ENCODE measurements around the gene OBSCN.

Gene OBSCN

DNA sequence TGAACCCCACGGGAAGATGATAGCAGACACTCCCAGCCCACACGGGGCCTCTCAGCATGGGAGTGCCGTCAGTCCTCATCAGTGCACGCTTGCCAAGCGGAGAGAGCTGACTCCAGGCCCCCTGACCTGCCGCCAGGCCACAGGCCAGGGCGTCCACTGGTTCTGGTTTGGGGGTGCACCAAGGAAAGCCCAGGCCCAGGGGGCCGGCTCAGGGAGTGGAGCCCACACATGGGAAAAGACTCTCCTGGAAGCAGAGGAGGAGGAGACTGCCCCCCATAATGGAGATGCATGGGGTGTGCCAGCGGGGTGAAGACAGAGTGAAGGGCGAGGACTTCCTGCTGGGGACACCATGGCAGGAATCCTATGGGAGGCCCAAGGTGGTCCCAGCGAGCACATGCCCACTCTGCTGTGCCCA is 192.4 kb downstream of the OBSCN start:
- DNase-seq (ENCODE audit: low spot score), result no peak

DNA sequence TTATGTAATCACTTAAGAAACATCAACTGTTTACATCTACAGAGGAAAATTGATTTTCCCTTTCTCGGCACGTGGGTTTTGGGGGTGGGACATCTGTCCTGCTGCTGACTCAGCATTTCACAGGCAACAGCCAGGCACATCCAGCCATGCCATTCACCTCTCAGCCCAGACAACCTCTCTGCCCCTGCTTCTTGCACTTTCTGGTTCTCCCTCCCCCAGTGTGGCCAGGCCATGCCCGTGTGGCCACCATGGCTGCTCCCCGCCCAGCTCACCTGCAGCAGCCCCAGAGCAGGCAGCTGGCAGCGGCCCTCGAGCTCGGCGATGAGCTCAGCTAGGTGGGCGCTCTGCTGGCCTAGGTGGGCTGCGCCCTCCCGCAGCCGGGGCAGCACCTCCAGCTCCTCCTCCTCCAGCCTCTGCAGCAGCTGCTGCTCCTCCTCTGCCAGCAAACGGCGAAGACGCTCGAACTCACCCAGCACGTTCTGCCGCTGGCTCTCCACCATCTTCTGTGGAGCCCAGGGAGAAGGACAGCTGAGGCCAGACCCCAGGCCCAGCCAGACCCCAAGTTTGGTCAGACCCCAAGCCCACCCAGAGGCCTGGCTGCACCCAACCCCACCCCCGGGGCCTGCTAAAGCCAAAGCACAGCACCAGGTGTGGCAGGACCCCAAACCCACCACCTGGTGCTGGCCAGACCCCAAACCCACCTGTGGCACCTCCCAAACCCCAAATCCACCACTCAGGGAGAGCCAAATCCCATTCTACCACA is 193.0 kb downstream of the OBSCN start:
- no peak for DNase-seq (ENCODE audit: low spot score)

DNA sequence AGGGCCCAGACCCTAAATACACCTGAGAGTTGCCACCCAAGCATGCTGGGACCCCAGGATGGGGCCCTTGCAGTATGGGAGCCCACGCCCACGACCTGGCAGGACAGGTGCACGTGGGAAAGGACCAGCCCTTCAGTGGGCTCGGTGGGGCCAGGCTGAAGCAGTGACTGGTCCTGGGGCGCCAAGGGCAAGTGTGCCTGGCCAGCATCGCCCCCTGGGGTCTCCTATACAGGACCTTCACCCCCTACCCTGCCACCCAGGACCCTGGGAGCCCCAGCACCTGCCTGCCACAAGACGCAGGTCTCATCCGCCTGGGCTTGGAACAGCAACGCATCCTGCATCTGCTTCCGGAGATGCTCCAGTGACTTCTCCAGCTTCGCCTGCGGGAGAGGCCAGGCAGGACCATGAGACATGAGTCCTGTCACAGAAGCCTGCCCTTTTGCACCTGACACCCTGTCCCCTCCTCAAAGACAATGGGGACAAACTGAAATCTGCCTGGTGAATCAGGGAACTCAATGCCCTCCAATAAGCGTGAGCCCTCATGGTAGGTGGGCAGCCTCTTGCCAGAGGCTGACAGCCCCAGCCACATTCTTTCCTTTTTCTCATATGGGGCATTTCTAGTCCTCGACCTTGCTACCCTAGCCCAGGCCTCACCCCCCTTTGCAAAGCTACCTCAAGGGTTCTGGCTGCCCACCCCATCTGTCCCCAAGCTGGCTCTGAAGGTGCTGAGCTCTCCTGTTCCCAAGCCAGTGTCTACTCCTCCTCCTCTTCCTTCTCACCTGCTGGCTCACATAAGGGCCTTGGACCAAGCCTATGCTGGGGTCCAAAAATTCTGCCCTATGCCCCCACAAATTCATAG is 194.2 kb downstream of the OBSCN start:
- no peak for DNase-seq (ENCODE audit: low spot score)

DNA sequence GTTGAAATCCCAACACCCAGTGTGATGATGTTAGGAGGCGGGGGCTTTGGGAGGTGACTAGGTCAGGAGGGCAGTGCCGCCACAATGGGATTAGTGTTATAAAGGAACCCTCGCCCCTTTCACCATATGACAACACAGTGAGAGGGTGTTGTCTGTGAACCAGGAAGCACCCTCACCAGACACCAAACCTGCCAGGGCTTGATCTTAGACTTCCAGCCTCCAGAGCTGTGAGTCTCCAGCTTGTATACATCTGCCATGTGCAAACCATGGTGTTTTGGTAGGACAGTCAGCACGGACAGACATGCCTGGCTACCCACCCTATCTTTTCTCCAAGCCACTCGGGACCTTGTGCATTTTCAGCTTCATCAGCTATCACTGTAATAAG is 194.8 kb downstream of the OBSCN start:
- DNase-seq (ENCODE audit: low spot score), result no peak

DNA sequence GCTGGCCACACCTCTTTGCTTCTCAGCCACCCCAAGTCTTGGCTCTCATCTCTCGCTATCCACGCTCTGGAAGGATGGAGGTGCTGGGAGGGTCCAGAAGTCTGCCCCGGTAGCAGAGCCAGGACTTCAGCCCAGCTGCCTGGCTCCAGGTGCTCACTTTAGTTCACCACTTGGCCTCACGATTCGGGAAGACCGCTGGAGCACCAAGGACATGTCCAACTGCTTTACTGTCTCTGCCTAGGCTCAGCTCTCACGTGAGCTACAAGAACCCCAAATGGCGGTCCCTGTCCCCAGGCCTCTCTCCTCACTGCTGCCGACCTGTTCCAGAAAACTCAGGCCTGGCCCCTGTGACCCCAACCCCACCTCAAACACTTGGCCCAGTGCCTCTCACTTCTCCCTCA is 195.4 kb downstream of the OBSCN start:
- DNase-seq (ENCODE audit: low spot score), result no peak

DNA sequence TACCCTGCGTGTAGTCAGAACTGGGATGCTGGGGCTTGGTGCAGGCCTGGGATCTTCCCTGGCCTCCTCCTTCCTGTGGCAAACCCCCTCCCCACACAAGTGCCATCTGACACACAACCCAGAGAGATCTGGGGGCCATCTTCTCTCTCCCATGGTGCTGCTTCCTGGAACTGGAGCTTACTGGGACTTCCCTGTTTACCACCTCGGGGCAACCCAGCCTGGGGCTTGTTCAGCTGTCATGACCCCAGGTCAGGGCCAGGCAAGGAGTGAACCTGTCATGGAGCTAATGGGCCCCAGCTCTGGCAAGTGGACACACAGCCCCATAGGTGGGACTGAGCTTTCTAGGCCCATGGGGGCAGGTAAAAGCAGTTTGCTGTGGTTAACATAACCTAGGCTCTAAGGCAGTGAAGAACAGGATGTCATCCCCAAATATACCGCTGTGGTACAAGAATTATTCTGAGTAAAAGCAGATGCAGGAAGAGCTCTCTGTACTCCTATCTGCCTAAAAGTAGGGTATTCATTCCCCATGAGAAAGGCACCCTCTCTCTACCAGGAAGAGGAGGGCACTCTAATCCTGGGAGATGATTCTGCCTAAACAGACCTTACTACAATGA is 196.4 kb downstream of the OBSCN start:
- no peak for DNase-seq (ENCODE audit: low spot score)

DNA sequence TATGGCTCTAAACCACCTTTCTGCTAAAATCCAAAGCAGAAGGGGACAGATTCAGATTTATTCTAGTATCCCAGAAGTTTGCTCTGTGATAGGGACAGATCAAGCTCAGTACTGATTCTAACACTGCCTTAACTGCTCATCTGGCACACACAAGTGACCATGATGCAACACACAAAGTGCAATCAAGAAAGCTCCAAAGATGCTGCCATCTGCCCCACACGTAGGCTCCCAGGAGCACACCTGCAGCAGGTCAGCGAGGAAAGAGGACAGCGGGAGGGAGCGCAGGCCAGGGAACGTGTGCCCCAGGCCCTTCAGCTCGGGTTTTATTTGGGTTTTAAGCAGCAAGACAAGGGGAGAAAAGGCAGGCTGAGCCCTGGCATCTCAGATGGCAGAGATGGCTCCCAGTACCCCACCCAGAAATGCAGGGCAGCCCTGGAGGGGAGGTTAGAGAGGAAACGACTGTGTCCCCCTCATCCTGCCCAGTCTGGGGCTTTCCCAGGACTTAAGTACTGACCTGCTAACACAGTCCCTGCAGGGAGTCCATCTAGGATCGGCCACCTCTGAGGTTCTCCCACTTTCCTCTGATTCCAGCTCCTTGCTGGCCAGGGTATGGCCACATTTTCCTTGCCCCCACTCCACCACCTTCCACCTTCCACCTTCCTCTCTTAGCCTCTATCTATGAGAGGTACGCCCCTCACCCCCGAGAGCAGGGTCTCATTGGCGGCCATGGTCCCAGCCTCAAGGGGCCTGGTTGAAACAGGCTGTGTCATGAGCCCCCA is 197.5 kb downstream of the OBSCN start:
- no peak for DNase-seq (ENCODE audit: low spot score)

DNA sequence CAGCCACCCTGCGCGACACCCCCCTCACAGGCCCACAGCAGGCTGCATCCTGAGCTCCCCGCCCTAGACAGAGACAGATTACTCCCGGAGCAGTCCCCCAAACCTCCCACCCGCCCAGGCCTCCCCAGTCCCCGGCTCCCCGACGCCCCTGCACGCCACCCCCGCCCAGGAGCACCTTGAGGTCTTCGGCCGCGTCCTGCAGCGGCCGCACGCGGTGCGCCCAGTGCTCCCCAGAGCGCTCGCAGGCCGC is 198.1 kb downstream of the OBSCN start:
- no peak for DNase-seq (ENCODE audit: low spot score)

DNA sequence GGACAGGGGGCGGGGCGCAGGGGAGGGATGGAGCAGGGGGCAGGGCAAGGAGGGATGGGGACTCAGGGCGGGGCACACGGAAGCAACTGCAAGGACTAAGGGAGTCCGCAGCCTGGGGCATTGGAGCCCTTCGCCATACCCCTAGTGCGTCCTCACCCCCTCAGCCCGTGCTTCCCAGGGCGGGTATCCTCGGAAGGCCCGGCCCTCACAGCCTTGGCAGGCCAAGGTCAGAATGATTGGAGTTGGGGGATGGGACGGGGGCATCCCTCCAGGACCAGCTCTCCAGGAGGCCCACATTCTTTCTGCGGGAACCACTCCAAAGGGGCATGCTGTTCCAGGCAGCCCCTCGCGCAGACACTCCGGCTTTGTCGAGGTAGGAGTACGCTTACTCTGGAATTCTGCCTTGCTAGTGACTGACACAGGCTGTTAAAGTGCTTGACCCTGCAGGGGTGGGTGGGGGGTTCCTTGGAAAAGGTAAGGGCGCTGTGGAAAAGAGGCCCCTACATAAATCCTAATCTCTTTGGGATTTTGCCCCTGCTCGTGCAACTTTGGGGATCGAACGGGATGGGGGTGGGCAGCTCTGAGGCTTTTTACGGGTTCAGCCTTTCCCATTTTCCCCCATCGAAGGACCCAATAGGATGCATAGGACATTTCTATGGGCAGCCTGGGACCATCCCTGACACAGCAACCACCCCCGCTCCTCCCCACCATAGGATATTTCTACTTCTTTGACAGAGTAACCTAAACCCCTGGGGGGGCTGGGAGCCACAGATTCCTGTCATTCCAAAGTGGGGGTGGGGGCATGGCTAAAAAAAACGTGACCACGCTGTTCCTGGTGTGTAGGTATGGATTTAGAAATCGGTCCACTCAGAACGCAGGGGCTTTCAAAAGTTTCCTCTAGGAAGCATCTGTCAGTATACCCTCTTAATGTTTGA is 199.5 kb downstream of the OBSCN start:
- DNase-seq (ENCODE audit: low spot score), result no peak

DNA sequence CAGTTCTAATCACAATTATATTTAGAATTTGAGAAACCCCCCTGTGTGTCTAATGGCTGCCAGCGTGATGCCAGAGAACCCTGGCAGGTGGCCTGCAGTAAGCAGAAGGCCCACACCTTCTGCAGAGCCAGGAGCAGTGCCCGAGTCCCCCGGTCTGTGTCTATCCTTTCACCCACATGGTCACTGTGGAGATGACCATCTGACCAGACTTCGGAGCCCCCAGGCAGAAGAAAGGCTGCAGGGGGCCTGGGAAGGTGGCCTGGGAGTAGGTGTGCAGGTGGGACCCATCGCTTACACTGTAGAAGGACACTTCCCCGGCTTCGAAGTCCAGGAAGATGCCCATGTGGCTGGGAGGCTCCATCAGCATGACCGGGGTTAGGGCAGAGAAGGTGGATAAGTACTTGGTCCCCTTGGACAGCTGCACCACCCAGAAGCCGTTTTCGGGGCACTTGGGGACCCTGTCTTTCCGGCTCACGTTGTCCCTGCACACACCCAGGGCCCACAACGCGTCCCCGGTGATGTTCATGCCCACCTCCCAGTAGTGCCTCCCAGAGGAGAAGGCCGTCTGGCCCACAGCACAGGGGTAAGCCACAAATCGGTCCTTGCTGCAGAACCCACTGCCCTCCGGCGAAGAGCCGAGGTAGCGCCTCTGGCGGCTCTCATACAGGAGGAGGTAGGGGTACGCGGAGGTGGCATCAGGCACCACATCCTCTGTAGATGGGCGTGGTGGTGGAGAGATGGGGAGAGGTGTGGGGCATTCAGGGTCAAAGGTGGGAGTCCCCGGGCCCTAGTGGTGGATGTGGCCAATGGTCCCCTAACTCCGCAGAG is 200.4 kb downstream of the OBSCN start:
- no peak for DNase-seq (ENCODE audit: low spot score)

DNA sequence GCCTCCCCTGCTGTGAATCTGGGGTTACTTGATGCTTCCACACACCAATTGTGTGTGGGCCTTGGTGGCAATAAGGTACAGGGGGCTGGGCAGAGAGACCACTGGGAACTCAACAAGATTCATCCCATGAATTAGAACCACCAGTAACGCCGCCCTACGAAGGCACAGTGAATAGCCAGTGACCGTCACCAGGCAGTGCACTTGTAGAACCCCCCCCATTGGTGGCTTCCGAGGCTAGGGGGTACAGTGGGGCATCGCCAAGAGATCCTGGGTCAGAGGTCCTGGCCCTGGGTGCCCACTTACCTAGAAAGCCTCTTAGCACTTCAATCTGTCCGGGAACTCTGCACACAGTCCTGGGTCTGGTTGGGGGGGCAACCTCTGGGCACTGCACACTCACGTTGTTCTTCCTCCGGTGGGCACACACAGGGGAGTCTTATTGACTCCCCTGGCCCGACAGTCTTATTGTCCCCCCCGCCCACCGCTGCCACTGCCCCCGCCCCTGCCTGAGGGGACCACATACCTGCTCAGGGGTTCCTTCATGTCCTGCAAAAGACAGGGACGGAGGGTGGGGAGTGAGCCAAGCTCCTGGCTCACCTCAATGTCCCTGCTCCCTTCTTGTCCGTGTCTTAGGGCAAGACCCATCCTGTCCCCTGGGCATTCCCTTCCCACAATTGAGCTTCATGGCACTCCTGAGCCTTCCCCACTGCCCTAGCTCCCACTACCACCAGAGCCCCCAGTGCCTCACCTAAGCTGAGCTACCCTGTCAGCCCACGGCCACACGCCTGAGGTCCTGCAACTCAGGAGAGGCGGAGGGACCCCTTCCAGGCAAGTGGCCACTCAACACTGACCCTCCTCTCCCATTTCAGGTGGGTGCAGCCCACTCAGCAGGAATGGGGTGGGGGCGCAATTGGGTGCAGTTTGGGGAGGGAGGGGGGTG is 201.3 kb downstream of the OBSCN start:
- DNase-seq (ENCODE audit: low spot score), result no peak

DNA sequence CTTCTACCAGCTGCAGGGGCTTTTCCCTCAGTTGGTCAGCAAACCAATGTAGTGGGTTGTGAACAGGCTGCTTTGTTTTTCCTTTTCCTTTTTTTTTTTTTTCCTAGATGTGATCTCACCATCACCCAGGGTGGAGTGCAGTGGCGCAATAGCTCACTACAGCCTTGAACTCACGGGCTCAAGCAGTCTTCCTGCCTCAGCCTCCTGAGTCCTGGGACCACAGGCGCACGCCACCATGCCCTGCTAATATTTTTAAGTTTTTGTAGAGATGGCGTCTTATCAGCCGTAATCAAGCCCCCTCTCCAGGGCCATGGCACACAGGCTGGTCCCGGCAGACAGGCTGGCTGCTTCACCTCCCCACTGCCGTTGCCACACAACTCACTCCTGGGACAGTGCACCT is 202.2 kb downstream of the OBSCN start:
- no peak for DNase-seq (ENCODE audit: low spot score)

DNA sequence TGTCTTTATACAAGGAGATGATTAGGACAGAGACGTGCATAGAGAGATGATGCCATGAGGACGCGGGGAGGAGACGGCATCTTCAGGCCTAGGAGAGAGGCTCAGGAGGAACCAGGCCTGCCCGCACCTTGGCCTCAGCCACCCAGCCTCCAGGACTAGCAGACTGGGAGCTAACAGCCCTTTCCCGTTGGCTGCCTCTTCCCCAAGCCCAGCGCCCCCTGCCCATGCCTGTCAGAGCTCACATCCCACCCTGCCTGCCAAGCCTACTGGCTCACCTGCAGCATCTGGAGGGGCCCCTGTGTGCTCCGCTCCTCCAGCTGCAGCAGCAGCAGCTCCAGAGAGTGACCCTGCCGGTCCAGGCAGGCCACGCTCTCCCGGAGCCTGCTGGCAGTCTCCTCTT is 202.8 kb downstream of the OBSCN start:
- no peak for DNase-seq (ENCODE audit: low spot score)

DNA sequence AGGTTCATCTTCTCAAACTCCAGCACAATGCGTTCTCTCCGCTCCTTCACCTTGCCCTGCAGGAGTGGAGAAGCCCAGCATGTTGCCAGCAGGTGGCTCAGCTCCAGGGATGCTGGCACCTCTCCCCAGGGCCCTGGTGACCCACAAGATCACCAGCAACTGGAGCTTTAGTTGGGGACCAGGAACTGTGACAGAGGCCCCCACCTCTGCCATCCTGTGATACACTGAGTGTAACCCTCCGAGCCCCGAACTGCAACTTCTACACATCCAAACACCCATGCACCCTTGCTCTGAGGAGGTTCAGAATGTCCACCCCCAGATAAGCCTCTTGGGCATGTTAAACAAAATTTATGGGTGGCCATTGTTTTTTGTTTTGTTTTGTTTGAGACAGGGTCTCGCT is 203.3 kb downstream of the OBSCN start:
- no peak for DNase-seq (ENCODE audit: low spot score)

DNA sequence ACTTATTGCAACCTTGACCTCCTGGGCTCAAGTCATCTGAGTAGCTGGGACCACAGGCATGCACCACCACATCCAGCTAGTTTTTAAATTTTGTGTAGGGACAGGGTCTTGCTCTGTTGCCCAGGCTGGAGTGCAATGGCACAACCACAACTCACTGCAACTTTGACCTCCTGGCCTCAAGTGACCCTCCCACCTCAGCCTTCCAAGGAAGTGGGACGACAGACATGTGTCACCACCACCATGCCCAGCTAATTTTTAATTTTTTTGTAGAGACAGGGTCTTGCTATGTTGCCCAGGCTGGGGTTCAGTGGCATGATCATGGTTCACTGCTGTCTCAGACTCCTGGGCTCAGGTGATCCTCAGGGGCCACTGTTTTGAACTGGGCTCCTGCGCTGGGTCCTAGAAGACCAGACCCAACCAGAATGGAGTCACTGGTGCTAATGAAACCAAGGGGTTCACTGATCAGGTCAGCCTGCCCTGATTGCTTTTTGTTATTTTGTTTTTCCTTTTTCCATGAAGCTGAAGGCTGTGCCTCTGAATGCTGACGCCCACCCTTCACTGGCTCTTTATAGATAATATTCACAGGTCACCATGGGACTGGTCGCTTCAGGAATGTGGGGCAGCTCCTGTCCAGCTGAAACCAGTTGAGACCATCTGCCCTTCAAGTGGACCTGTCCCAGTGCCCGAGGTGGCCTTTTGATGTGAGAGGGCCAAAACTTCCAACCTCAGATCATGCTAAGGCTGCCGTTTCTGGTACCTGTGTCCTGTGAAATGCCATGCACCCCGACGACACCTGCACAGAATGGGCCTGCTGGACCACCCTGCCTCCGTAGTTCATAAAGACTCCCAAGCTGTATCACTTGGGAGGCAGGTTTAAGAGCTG is 203.9 kb downstream of the OBSCN start:
- DNase-seq (ENCODE audit: low spot score), result no peak

DNA sequence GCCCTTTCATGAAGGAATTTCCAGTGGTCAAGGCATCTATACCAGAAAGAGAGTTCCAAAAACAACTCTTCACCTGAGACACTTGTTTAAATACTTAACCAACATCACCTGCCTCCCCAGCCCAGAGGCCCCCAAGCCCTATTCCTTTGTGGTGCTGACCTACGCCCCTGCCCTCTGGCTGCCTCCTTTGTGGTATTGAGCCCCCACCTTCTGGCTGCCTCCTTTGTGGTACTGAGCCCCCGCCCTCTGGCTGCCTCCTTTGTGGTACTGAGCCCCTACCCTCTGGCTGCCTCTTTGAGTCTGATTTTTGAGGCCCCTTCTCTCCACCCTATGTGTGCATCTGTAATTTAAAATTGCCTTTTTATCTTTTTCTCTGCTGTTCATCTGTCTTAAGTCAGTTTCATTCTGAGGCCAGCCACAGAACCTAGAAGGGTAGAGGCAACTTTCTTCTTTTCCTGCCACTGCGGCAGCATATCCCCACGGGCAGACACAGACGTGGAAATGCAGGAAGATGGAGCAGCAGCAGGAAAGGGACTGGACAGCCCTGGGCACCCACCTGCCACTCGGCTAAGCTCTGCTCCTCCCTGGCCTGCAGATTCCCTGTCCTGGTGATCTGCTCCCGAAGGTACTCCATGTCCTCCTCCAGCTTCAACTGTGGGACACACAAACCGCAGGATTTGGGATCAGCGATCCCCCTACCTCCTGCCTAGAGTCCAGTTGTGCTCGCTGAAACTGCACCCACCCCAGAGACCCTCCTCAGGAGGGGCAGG is 205.6 kb downstream of the OBSCN start:
- DNase-seq (ENCODE audit: low spot score), result no peak

DNA sequence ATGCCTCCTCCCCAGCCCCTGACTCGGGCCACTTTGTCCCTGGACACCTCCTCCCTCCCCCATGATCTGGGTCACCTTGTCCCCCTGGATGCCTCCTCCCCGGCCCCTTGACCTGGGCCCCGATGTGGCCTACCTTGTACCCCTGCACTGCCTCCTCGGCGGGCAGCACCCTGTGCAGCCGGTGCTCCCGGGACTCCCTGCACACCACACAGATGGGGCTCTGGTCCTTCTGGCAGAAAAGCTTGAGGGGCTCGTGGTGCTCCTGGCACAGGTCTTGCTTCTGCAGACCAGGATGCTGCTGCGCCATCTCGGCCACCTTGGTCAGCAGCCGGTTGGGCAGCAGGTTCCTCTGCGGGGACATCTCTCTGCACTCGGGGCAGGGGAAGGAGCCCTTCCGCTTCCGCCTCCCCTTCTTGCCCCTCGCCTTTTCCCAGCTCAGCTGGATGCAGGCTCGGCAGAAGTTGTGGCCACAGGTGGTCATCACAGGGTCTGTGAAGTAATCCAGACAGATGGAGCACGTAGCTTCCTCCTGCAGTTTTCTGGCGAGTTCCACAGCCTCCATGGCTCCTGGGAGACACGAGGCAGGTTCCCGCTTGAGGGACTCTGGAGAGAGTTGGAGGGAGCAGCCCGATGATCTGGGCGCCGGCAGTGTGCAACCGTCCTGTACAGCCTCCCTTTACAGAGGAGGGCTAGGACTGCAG is 206.8 kb downstream of the OBSCN start:
- DNase-seq (ENCODE audit: low spot score), result no peak

Measured in AG20443 (cell line).